ENCODE results near the gene ATP9B. TPM values are rescaled to one million over a fixed set of nuclear protein-coding genes. Genes with fewer than 3 reads are reported as not detected.

The ATP9B gene
- total RNA-seq, 2 donors from 2014 or later = 29.1 to 38.1 TPM

DNA sequence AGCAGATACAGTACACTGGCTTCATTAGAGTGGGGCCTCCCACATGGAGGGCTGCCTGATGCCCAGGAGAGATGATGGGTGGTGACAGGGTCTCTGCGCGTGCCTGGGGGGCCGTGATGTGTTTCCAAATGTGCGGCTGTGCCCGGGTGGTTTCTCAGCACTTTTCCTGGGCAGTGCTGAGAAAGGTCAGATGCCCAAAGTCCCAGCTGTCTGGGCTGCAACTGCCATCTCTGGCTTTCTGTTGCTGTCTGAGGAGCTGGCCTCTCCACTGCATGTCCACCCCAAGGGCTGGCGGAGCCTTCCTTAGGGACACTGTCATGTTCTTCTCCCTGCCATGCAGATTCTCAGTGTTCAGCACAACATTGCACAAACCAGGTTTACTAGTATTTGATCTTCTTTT lies 263.9 kb downstream of the ATP9B start:
- H3K27me3 Mint-ChIP-seq (ENCODE audit: insufficient read depth) = no peaks in the 10 kb centered on the region
- no peak overlapping the region for H3K4me3 Mint-ChIP-seq
- DNase-seq = no peak
- no peak for TF ChIP-seq CTCF (conservative IDR thresholded peaks at IDR 0.05)
- H3K4me1 Mint-ChIP-seq = no peaks in the 10 kb centered on the region
- peaks cover under 1% of the 10 kb centered on the region for H3K9me3 Mint-ChIP-seq
- Histone ChIP-seq H3K27ac (ENCODE audit: low read depth, low read length) (no peak overlapping the region), H3K4me1 (ENCODE audit: control insufficient read depth, insufficient read depth, low read length) (no peaks in the 10 kb centered on the region), H3K27me3 (ENCODE audit: control insufficient read depth, insufficient read depth, low read length, poor library complexity, severe bottlenecking) (no peaks in the 10 kb centered on the region), H3K4me3 (ENCODE audit: low read length) (no peak overlapping the region), H3K9me3 (ENCODE audit: control insufficient read depth, low read length) (no peaks in the 10 kb centered on the region), H3K9ac (ENCODE audit: extremely low read depth, low read length, poor library complexity, severe bottlenecking) (no peak overlapping the region), H3K36me3 (ENCODE audit: control insufficient read depth, insufficient read depth, low read length) (peaks cover 11% of the 10 kb centered on the region)
- H3K27ac Mint-ChIP-seq = no peak overlapping the region
- peaks cover 29% of the 10 kb centered on the region for H3K36me3 Mint-ChIP-seq (ENCODE audit: low read depth)
- WGBS, 2 experiments (ENCODE audit: insufficient coverage in 1 of 2, insufficient read length in 1 of 2) = 97 to 98% methylated on average over 6 of the region's 6 CpGs

GRCh38 chr18:79334496-79335233 lies 265.5 kb downstream of the ATP9B start:
- 94 to 95% methylated on average over 14 to 29 of the region's 29 CpGs for WGBS, 2 experiments (ENCODE audit: insufficient coverage in 1 of 2, insufficient read length in 1 of 2)
- peak; percentile 35 for DNase-seq
- Mint-ChIP-seq H3K36me3 (ENCODE audit: low read depth) (peaks cover 42% of the 10 kb centered on the region), H3K9me3 (no peaks in the 10 kb centered on the region), H3K27me3 (ENCODE audit: insufficient read depth) (no peaks in the 10 kb centered on the region), H3K27ac (no peak overlapping the region), H3K4me1 (no peaks in the 10 kb centered on the region), H3K4me3 (no peak overlapping the region)
- Histone ChIP-seq H3K4me1 (ENCODE audit: control insufficient read depth, insufficient read depth, low read length) (no peaks in the 10 kb centered on the region), H3K4me3 (ENCODE audit: low read length) (no peak overlapping the region), H3K27ac (ENCODE audit: low read depth, low read length) (no peak overlapping the region), H3K27me3 (ENCODE audit: control insufficient read depth, insufficient read depth, low read length, poor library complexity, severe bottlenecking) (no peaks in the 10 kb centered on the region), H3K36me3 (ENCODE audit: control insufficient read depth, insufficient read depth, low read length) (peaks cover 5% of the 10 kb centered on the region), H3K9ac (ENCODE audit: extremely low read depth, low read length, poor library complexity, severe bottlenecking) (no peak overlapping the region), H3K9me3 (ENCODE audit: control insufficient read depth, low read length) (no peaks in the 10 kb centered on the region)
- no peak for TF ChIP-seq CTCF (conservative IDR thresholded peaks at IDR 0.05)

GRCh38 chr18:79335833-79336360 lies 266.7 kb downstream of the ATP9B start:
- Histone ChIP-seq H3K9ac (ENCODE audit: extremely low read depth, low read length, poor library complexity, severe bottlenecking) (no peak overlapping the region), H3K27ac (ENCODE audit: low read depth, low read length) (no peak overlapping the region), H3K27me3 (ENCODE audit: control insufficient read depth, insufficient read depth, low read length, poor library complexity, severe bottlenecking) (no peaks in the 10 kb centered on the region), H3K36me3 (ENCODE audit: control insufficient read depth, insufficient read depth, low read length) (peaks cover 3% of the 10 kb centered on the region), H3K4me1 (ENCODE audit: control insufficient read depth, insufficient read depth, low read length) (no peaks in the 10 kb centered on the region), H3K9me3 (ENCODE audit: control insufficient read depth, low read length) (no peaks in the 10 kb centered on the region), H3K4me3 (ENCODE audit: low read length) (no peak overlapping the region)
- Mint-ChIP-seq H3K4me1 (no peaks in the 10 kb centered on the region), H3K36me3 (ENCODE audit: low read depth) (peaks cover 38% of the 10 kb centered on the region), H3K27ac (no peak overlapping the region), H3K4me3 (no peak overlapping the region), H3K9me3 (no peaks in the 10 kb centered on the region), H3K27me3 (ENCODE audit: insufficient read depth) (no peaks in the 10 kb centered on the region)
- DNase-seq = no peak
- TF ChIP-seq CTCF (conservative IDR thresholded peaks at IDR 0.05) = no peak
- 95 to 96% methylated on average over 13 to 23 of the region's 23 CpGs for WGBS, 2 experiments (ENCODE audit: insufficient coverage in 1 of 2, insufficient read length in 1 of 2)

Data from endodermal cell (in vitro differentiated cells).